ENCODE results near the gene UTF1. TPM values are rescaled to one million over a fixed set of nuclear protein-coding genes. Genes with fewer than 3 reads are reported as not detected.

Gene UTF1
- total RNA-seq, 2 donors from 2014 or later = 1.5 TPM; not detected in 1

- no peaks in the 10 kb centered on the region for H3K36me3 Mint-ChIP-seq (ENCODE audit: low read depth)
- no peak overlapping the region for H3K27ac Mint-ChIP-seq
- no peaks in the 10 kb centered on the region for H3K27me3 Mint-ChIP-seq (ENCODE audit: insufficient read depth)
- no peak overlapping the region for H3K4me3 Mint-ChIP-seq
- no peaks in the 10 kb centered on the region for H3K9me3 ChIP-seq (ENCODE audit: control insufficient read depth, low read length)
- H3K4me1 Mint-ChIP-seq = peaks cover 9% of the 10 kb centered on the region
- no peaks in the 10 kb centered on the region for H3K27me3 ChIP-seq (ENCODE audit: control insufficient read depth, insufficient read depth, low read length, poor library complexity, severe bottlenecking)
- H3K4me3 ChIP-seq (ENCODE audit: low read length) = no peak overlapping the region
- H3K27ac ChIP-seq (ENCODE audit: low read depth, low read length) = no peak overlapping the region
- no peak for TF ChIP-seq CTCF (conservative IDR thresholded peaks at IDR 0.05)
- no peaks in the 10 kb centered on the region for H3K9me3 Mint-ChIP-seq
- H3K9ac ChIP-seq (ENCODE audit: extremely low read depth, low read length, poor library complexity, severe bottlenecking) = no peak overlapping the region
- DNase-seq = no peak
- H3K36me3 ChIP-seq (ENCODE audit: control insufficient read depth, insufficient read depth, low read length) = no peaks in the 10 kb centered on the region
- no peaks in the 10 kb centered on the region for H3K4me1 ChIP-seq (ENCODE audit: control insufficient read depth, insufficient read depth, low read length)
- 89 to 93% methylated on average over 18 to 36 of the region's 36 CpGs for WGBS, 2 experiments (ENCODE audit: insufficient coverage in 1 of 2, insufficient read length in 1 of 2)
Observed at GRCh38 chr10:133247681-133248333, 17.8 kb downstream of the UTF1 start.

GRCh38 chr10:133248334-133248715, 18.3 kb downstream of the UTF1 start:
- Histone ChIP-seq H3K4me1 (ENCODE audit: control insufficient read depth, insufficient read depth, low read length) (no peaks in the 10 kb centered on the region), H3K9me3 (ENCODE audit: control insufficient read depth, low read length) (no peaks in the 10 kb centered on the region), H3K36me3 (ENCODE audit: control insufficient read depth, insufficient read depth, low read length) (no peaks in the 10 kb centered on the region), H3K9ac (ENCODE audit: extremely low read depth, low read length, poor library complexity, severe bottlenecking) (no peak overlapping the region), H3K27me3 (ENCODE audit: control insufficient read depth, insufficient read depth, low read length, poor library complexity, severe bottlenecking) (no peaks in the 10 kb centered on the region), H3K4me3 (ENCODE audit: low read length) (no peak overlapping the region), H3K27ac (ENCODE audit: low read depth, low read length) (no peak overlapping the region)
- H3K27ac Mint-ChIP-seq = no peak overlapping the region
- no peak for TF ChIP-seq CTCF (conservative IDR thresholded peaks at IDR 0.05)
- no peak overlapping the region for H3K4me3 Mint-ChIP-seq
- 90 to 93% methylated on average over 2 to 12 of the region's 12 CpGs for WGBS, 2 experiments (ENCODE audit: insufficient coverage in 1 of 2, insufficient read length in 1 of 2)
- H3K9me3 Mint-ChIP-seq = no peaks in the 10 kb centered on the region
- DNase-seq = no peak
- H3K4me1 Mint-ChIP-seq = peaks cover 9% of the 10 kb centered on the region
- no peaks in the 10 kb centered on the region for H3K27me3 Mint-ChIP-seq (ENCODE audit: insufficient read depth)
- no peaks in the 10 kb centered on the region for H3K36me3 Mint-ChIP-seq (ENCODE audit: low read depth)

- Mint-ChIP-seq H3K36me3 (ENCODE audit: low read depth) (no peaks in the 10 kb centered on the region), H3K4me3 (no peak overlapping the region), H3K27me3 (ENCODE audit: insufficient read depth) (no peaks in the 10 kb centered on the region), H3K4me1 (peaks cover 9% of the 10 kb centered on the region), H3K27ac (no peak overlapping the region), H3K9me3 (no peaks in the 10 kb centered on the region)
- WGBS, 2 experiments (ENCODE audit: insufficient coverage in 1 of 2, insufficient read length in 1 of 2) = 73 to 81% methylated on average over 10 to 20 of the region's 21 CpGs
- no peak overlapping the region for H3K4me3 ChIP-seq (ENCODE audit: low read length)
- H3K4me1 ChIP-seq (ENCODE audit: control insufficient read depth, insufficient read depth, low read length) = no peaks in the 10 kb centered on the region
- no peak overlapping the region for H3K9ac ChIP-seq (ENCODE audit: extremely low read depth, low read length, poor library complexity, severe bottlenecking)
- no peaks in the 10 kb centered on the region for H3K27me3 ChIP-seq (ENCODE audit: control insufficient read depth, insufficient read depth, low read length, poor library complexity, severe bottlenecking)
- H3K27ac ChIP-seq (ENCODE audit: low read depth, low read length) = no peak overlapping the region
- H3K36me3 ChIP-seq (ENCODE audit: control insufficient read depth, insufficient read depth, low read length) = no peaks in the 10 kb centered on the region
- H3K9me3 ChIP-seq (ENCODE audit: control insufficient read depth, low read length) = no peaks in the 10 kb centered on the region
- no peak for DNase-seq
- TF ChIP-seq CTCF (conservative IDR thresholded peaks at IDR 0.05) = peak; percentile 39
Observed at GRCh38 chr10:133249094-133249780, 19.2 kb downstream of the UTF1 start.
